Omental fat pad (tissue), 4 donors: Measurements from ENCODE around the gene TH. TPM values are rescaled to one million over a fixed set of nuclear protein-coding genes. Genes with fewer than 3 reads are reported as not detected.

ENCODE experiments used
- ATAC-seq: fragments of 150-250 bp; one replicate; pipeline ENCODE4 v1.9.1; 2016; ENCODE audit warnings: mild to moderate bottlenecking, moderate library complexity; ENCODE audit not compliant: low FRiP score
- DNase-seq: peaks from one replicate; pipeline ENCODE4 v3.0.0-alpha.2; 2019; ENCODE audit warnings: low spot score
- total RNA-seq, 4 donors: library from RNA; depleted of rRNA; stranded (reverse); fragments of >200 nt; gene quantifications; one replicate each; pipeline ENCODE4 v1.1.0, GENCODE V29; 2016
- TF ChIP-seq, protein P1 (sequence below), 3 donors: fragments of 450-650 bp; IDR thresholded peaks; one replicate each; pipeline ENCODE4 v1.5.1; 2016 to 2017; ENCODE audit warnings: antibody characterized with exemption in 3 of 3, mild to moderate bottlenecking in 3 of 3, moderate library complexity in 2 of 3

The TH gene
- total RNA-seq, 4 donors from 2014 or later, result not detected

DNA sequence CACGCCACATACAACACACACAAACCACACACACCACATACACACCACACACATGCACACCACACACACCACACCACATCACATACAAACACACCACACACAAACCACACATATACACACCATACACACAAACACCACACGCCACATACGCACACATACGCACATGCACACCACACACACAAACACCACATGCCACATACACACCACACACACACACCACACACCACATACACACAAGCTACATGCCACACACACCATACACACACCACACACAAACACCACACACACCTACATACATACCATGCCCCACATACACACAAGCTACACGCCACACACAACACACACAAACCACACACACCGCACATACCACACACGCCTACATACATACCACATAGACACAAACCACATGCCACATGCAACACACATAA, 15.7 kb upstream of the TH start:
- TF ChIP-seq, protein P1, sequence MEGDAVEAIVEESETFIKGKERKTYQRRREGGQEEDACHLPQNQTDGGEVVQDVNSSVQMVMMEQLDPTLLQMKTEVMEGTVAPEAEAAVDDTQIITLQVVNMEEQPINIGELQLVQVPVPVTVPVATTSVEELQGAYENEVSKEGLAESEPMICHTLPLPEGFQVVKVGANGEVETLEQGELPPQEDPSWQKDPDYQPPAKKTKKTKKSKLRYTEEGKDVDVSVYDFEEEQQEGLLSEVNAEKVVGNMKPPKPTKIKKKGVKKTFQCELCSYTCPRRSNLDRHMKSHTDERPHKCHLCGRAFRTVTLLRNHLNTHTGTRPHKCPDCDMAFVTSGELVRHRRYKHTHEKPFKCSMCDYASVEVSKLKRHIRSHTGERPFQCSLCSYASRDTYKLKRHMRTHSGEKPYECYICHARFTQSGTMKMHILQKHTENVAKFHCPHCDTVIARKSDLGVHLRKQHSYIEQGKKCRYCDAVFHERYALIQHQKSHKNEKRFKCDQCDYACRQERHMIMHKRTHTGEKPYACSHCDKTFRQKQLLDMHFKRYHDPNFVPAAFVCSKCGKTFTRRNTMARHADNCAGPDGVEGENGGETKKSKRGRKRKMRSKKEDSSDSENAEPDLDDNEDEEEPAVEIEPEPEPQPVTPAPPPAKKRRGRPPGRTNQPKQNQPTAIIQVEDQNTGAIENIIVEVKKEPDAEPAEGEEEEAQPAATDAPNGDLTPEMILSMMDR (IDR thresholded peaks at IDR 0.05), result no peak
- ATAC-seq (no peak), DNase-seq (no peak)

DNA sequence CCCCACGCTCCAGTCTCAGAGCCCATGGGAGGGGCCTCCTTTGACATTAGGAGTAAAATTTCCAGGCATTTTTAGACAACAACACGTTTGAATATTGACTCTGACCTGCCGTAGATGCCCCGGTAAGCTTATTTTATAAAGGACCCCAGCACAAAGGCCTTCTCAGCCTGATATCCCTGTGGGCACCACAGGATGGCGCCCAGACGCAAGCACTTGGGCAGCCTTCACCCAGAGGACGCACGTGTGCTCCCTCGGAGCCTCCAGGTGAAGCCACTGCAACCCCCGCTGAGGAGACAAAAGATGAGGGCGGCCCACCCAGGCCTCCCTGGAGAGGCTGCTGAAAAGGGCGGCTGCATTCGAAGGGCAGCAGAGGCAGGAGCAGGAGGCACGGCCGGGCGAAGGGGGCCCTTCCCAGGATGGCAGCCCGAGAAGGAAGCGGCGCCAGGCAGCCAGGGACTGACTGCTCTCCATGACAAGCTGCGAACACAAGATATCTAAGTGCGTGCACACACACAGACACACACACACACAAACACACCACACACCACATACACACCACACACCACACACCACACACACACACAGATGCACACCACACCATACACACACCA, 15.2 kb upstream of the TH start:
- TF ChIP-seq, protein P1 (IDR thresholded peaks at IDR 0.05), result no peak
- ATAC-seq (no peak), DNase-seq (no peak)

DNA sequence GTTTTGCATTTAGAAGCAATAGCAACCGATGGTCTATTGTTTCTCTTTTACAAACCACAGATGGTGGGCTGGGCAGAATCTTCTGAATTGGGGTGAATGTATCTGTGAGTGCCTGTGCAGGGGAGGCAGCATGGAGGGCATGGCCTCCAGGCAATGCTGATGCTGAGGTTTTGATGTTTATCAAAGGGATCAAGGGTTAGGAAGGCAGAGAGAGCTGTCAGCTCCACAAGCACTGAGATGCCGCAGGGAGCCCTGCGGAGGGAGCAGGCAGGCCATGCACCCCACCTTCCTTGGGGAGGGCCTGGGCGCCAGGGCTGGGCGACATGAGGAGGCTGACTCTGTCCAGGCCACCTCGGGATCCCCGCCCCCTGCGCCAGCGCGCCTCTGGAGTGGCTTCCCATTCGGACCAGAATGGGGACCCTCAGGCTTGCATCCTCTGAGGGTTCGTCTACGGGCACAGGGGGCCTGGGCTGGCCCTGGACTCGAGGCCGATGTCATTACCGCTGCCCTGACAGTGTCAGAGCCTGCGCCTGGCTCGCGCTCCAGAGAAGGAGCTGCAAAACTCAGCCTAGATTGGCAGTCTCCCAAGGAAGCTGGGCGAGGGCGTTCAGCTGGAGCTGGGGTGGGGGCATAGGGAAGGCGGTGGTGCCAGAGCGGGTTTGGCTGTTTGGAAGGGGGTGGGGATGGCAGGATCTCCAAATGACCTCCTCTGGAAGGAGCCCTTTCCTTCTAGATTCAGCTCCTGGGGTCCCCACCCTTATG, 13.9 kb upstream of the TH start:
- ATAC-seq (no peak), DNase-seq (no peak)
- TF ChIP-seq, protein P1 (IDR thresholded peaks at IDR 0.05), result no peak

DNA sequence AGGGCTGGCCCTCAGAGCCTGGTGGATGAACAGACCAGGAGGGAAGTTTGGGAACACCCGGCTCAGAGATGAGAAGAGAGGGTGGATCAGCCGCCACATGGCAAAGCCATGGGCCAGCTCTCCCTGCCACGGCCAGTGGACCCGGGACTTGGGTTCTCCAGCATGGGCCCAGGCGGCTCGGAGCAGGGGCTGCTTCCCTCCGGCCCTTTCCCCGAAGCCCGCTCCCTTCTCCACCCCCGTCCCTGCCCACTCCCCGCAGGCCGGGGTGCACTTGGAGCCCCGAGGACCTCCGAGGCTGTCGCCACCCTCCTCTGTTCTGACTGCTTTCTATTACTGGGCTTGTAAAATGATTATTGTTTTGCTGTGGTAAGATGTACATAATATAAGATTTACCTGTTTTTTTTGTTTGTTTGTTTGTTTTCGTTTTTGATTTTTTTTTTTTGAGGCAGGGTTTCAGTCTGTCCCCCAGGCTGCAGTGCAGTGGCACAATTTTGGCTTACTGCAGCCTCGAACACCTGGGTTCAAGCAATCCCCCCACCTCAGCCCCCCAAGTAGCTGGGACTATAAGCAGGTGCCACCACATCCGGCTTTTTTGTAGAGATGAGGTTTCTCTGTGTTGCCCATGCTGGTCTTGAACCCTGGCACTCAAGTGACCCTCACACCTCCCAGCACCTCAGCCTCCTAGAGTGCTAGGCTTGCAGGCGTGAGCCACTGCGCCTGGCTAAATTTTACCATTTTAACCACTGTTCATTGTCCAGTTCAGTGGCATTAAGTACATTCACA, 11.3 kb upstream of the TH start:
- TF ChIP-seq, protein P1 (IDR thresholded peaks at IDR 0.05), result no peak
- DNase-seq (no peak), ATAC-seq (no peak)

DNA sequence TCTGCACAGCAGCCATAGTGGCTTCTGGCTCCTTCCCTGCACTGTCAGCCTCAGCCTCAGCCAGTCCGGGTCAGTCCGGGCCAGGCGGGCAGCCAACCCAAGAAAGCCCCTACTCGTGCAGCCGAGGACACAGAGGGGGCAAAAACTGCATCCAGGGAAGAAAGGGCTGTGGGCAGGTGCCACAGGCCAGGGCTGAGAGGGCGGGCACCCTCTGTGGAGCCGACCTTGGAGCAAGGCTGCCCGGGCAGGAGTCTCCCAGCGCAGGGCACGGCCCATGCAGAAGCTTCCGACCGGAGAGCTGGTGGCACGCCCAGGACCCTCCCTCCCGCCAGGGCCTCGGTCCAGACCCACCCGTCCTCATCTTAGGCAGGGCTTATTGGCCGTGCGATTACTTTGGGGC, 10.5 kb upstream of the TH start:
- TF ChIP-seq, protein P1 (IDR thresholded peaks at IDR 0.05), result no peak
- DNase-seq (no peak), ATAC-seq (no peak)

DNA sequence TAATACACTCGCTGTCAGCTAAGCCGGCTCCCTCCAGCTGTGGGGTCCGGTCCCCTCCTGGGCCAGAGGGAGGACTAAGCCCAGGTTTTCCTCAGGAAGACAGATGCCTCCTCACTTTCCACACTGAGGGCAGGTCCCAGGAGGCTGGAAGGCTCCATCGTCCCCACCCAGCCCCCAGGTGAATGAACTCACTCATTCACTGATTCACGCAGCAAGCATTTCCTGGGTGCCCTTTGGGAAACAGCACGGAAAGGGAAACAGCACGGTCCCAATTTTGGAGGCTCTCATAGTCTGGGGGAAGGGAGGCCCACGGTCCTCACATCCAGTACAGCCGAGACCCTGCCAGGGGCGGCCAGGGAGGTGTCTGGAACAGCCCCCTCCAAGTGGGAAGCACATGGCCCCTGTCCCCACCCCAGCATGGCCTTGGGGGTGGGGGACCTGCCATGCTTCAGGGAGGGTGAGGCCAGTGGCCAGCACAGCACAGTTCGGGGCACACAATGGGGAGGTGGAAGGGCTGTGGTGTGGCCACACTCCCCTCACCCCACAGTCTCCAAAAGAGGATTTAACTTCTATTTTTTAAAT, 9.3 kb upstream of the TH start:
- ATAC-seq, result no peak
- no peak for DNase-seq
- TF ChIP-seq, protein P1 (IDR thresholded peaks at IDR 0.05), result no peak
